MM.1S (cell line): ENCODE results near the gene VPS33B.

Source experiments
- DNase-seq: peaks from one replicate; pipeline ENCODE4 v3.0.0-alpha.2; 2015
- H2AFZ ChIP-seq: fragments of 300-600 bp; sonication (generic); 2 replicates; pipeline ENCODE4 v1.6.0; 2016; ENCODE audit warnings: antibody characterized with exemption, low read length
- H3F3A ChIP-seq: fragments of 300-600 bp; sonication (generic); 2 replicates; pipeline ENCODE4 v1.6.1; 2016; ENCODE audit warnings: mild to moderate bottlenecking, antibody characterized with exemption, low read length, moderate library complexity, mixed read lengths; ENCODE audit not compliant: insufficient read depth
- H3K27ac ChIP-seq: fragments of 300-600 bp; sonication (generic); 2 replicates; pipeline ENCODE4 v1.5.1; 2016; ENCODE audit warnings: mild to moderate bottlenecking, low read length
- H3K27me3 ChIP-seq: fragments of 300-600 bp; sonication (generic); replicated peaks from 2 replicates; pipeline ENCODE4 v1.6.0; 2016; ENCODE audit warnings: low read length; ENCODE audit not compliant: insufficient read depth
- H3K36me3 ChIP-seq: fragments of 300-600 bp; sonication (generic); replicated peaks from 2 replicates; pipeline ENCODE4 v1.6.1; 2016; ENCODE audit warnings: mild to moderate bottlenecking, low read length, mixed read lengths; ENCODE audit not compliant: insufficient read depth
- H3K4me1 ChIP-seq: fragments of 300-600 bp; sonication (generic); 2 replicates; pipeline ENCODE4 v1.6.1; 2016; ENCODE audit warnings: low read length, mixed read lengths
- H3K4me2 ChIP-seq: fragments of 300-600 bp; sonication (generic); 2 replicates; pipeline ENCODE4 v1.6.0; 2016; ENCODE audit warnings: low read depth, low read length
- H3K4me3 ChIP-seq: fragments of 300-600 bp; sonication (generic); 2 replicates; pipeline ENCODE4 v1.5.1; 2016; ENCODE audit warnings: low read length, mixed read lengths
- H3K79me2 ChIP-seq: fragments of 300-600 bp; sonication (generic); 2 replicates; pipeline ENCODE4 v1.6.1; 2016; ENCODE audit warnings: mixed run types, low read length, mixed read lengths
- H3K9ac ChIP-seq: fragments of 300-600 bp; sonication (generic); 2 replicates; pipeline ENCODE4 v1.6.1; 2016; ENCODE audit warnings: low read length, mixed read lengths
- H3K9me2 ChIP-seq: fragments of 300-600 bp; sonication (generic); replicated peaks from 2 replicates; pipeline ENCODE4 v1.6.1; 2016; ENCODE audit warnings: mild to moderate bottlenecking, low read length, mixed read lengths; ENCODE audit not compliant: insufficient read depth
- H3K9me3 ChIP-seq: fragments of 300-600 bp; sonication (generic); replicated peaks from 2 replicates; pipeline ENCODE4 v1.6.1; 2016; ENCODE audit warnings: mild to moderate bottlenecking, low read length, mixed read lengths; ENCODE audit not compliant: insufficient read depth
- H4K20me1 ChIP-seq: fragments of 300-600 bp; sonication (generic); 2 replicates; pipeline ENCODE4 v1.6.1; 2016; ENCODE audit warnings: mild to moderate bottlenecking, low read length, moderate library complexity, mixed read lengths; ENCODE audit not compliant: insufficient read depth
- CTCF ChIP-seq: fragments of 300-600 bp; sonication (generic); IDR thresholded peaks from 2 replicates; pipeline ENCODE4 v1.5.1; 2016; ENCODE audit warnings: antibody characterized with exemption, low read length, mixed read lengths
- EZH2 ChIP-seq: fragments of 300-600 bp; sonication (generic); optimal IDR thresholded peaks from 2 replicates; pipeline ENCODE3; 2017; ENCODE audit warnings: low read depth, mild to moderate bottlenecking, antibody characterized with exemption, low read length, mixed read lengths
- EZH2phosphoT487 ChIP-seq: fragments of 300-600 bp; sonication (generic); IDR thresholded peaks from 2 replicates; pipeline ENCODE4 v1.6.1; 2018; ENCODE audit warnings: antibody characterized with exemption, low read length

The VPS33B gene

GRCh38 chr15:91022075-91022831, at the start of gene VPS33B:
TSS of gene VPS33B (minus strand) at chr15:91022594. CDS start at chr15:91022249, 345 bp downstream.
- Histone ChIP-seq H3K27ac (peak within 1 kb of the TSS; percentile 9; the same call in 1 of the 2 replicates), H3K4me1 (peaks cover 6% of the 10 kb centered on the region), H3K4me3 (peak within 1 kb of the TSS; percentile 96), H3K4me2 (peak within 1 kb of the TSS; percentile 92), H3F3A (no peaks in the 10 kb centered on the region), H2AFZ (peak within 1 kb of the TSS; percentile 84), H3K79me2 (peaks cover 32% of the 10 kb centered on the region), H3K9ac (peak within 1 kb of the TSS; percentile 82), H3K9me3 (no peaks in the 10 kb centered on the region), H3K36me3 (no peaks in the 10 kb centered on the region), H4K20me1 (no peaks in the 10 kb centered on the region), H3K27me3 (no peaks in the 10 kb centered on the region), H3K9me2 (no peaks in the 10 kb centered on the region)
- no peak for TF ChIP-seq EZH2
- peak; percentile 85 for DNase-seq

GRCh38 chr15:91072161-91072560, 49.8 kb upstream of the VPS33B start:
- Histone ChIP-seq H3K27me3 (no peaks in the 10 kb centered on the region), H3K27ac (no peak overlapping the region), H3K4me2 (no peak overlapping the region), H3K4me3 (no peak overlapping the region), H2AFZ (no peak overlapping the region), H3K79me2 (no peaks in the 10 kb centered on the region), H3K36me3 (no peaks in the 10 kb centered on the region), H3K9me3 (no peaks in the 10 kb centered on the region), H3K4me1 (no peaks in the 10 kb centered on the region), H3K9ac (no peak overlapping the region), H3K9me2 (no peaks in the 10 kb centered on the region), H3F3A (no peaks in the 10 kb centered on the region), H4K20me1 (no peaks in the 10 kb centered on the region)
- no peak for TF ChIP-seq CTCF
- no peak for TF ChIP-seq EZH2
- no peak for TF ChIP-seq EZH2phosphoT487
- no peak for DNase-seq

- Histone ChIP-seq H3K9me2 (no peaks in the 10 kb centered on the region), H3K27ac (no peak overlapping the region), H3K4me1 (no peaks in the 10 kb centered on the region), H3K36me3 (no peaks in the 10 kb centered on the region), H3K4me2 (no peak overlapping the region), H3K4me3 (no peak overlapping the region), H3K27me3 (no peaks in the 10 kb centered on the region), H3K9me3 (no peaks in the 10 kb centered on the region), H4K20me1 (no peaks in the 10 kb centered on the region), H2AFZ (no peak overlapping the region), H3F3A (no peaks in the 10 kb centered on the region), H3K79me2 (no peaks in the 10 kb centered on the region), H3K9ac (no peak overlapping the region)
- TF ChIP-seq CTCF (no peak), EZH2 (no peak), EZH2phosphoT487 (no peak)
- no peak for DNase-seq
Measured at GRCh38 chr15:91070872-91071271, 48.5 kb upstream of the VPS33B start.

- Histone ChIP-seq H3K4me3 (no peak overlapping the region), H3K36me3 (no peaks in the 10 kb centered on the region), H3K9me2 (no peaks in the 10 kb centered on the region), H3K9me3 (no peaks in the 10 kb centered on the region), H3K79me2 (no peaks in the 10 kb centered on the region), H3K4me1 (no peaks in the 10 kb centered on the region), H3K4me2 (no peak overlapping the region), H3K27ac (no peak overlapping the region), H3K27me3 (no peaks in the 10 kb centered on the region), H3F3A (no peaks in the 10 kb centered on the region), H3K9ac (no peak overlapping the region), H2AFZ (no peak overlapping the region), H4K20me1 (no peaks in the 10 kb centered on the region)
- TF ChIP-seq CTCF (no peak), EZH2phosphoT487 (no peak)
- DNase-seq, result no peak
Measured at GRCh38 chr15:91068966-91069365, 46.6 kb upstream of the VPS33B start.
